AG04450 (cell line): ENCODE measurements around the gene VAT1L. TPM values are rescaled to one million over a fixed set of nuclear protein-coding genes. Genes with fewer than 3 reads are reported as not detected.

Experiments
- CTCF ChIA-PET: fragments of 300-600, 350-600 bp; formaldehyde crosslinking; extraction: SDS; loops from one replicate; lab custom pipeline; 2022; ENCODE audit warnings: antibody characterized with exemption, inconsistent platforms; lab: Charles Lee
- POLR2A ChIA-PET: fragments of 350-600 bp; formaldehyde crosslinking; extraction: SDS; loops from one replicate; lab custom pipeline; 2021; ENCODE audit warnings: antibody characterized with exemption, inconsistent platforms; lab: Yijun Ruan, JAX
- DNase-seq: peaks from one replicate; pipeline ENCODE4 v3.0.0-alpha.2; 2011; ENCODE audit warnings: low read depth, low spot score
- H3K27ac ChIP-seq: one replicate; pipeline ENCODE4 v1.5.1; 2012; ENCODE audit warnings: low read depth, low read length, control low read depth
- H3K27me3 ChIP-seq: one replicate; pipeline ENCODE4 v1.6.0; 2012; ENCODE audit warnings: low read length; ENCODE audit not compliant: control insufficient read depth, insufficient read depth
- H3K4me3 ChIP-seq: 2 replicates; pipeline ENCODE4 v1.5.1; 2011; ENCODE audit warnings: mild to moderate bottlenecking, low read depth, low read length, control low read depth
- H3K9me3 ChIP-seq: 2 replicates; pipeline ENCODE4 v1.5.1; 2012; ENCODE audit warnings: low read length; ENCODE audit not compliant: control insufficient read depth, insufficient read depth
- polyA plus RNA-seq: library from polyadenylated mRNA; depleted of rRNA; stranded (reverse); fragments of >200 nt; gene quantifications from 2 replicates; pipeline ENCODE4 v1.2.3, GENCODE V29; 2011
- TF ChIP-seq, protein P1 (sequence below): IDR thresholded peaks from 2 replicates; pipeline ENCODE4 v1.5.1; 2011; ENCODE audit warnings: low read depth, low read length, control low read depth, inconsistent platforms

Gene VAT1L
- polyA plus RNA-seq, 1 experiment = 128 TPM

GRCh38 chr16:77885571-77886295 lies 97.4 kb downstream of the VAT1L start:
- POLR2A ChIA-PET = interaction anchor here (0.6 kb wide), 1 partner anchor 11 kb away, joined by 5 read pairs; no protein-coding TSS in a partner anchor
- CTCF ChIA-PET = interaction anchor here (1.0 kb wide), 1 partner anchor 11 kb away, joined by 3 read pairs; no protein-coding TSS in a partner anchor
- H3K9me3 ChIP-seq = no peaks in the 10 kb centered on the region
- no peaks in the 10 kb centered on the region for H3K27me3 ChIP-seq
- H3K4me3 ChIP-seq = no peak overlapping the region
- no peak overlapping the region for H3K27ac ChIP-seq
- DNase-seq = no peak
- TF ChIP-seq, protein P1, sequence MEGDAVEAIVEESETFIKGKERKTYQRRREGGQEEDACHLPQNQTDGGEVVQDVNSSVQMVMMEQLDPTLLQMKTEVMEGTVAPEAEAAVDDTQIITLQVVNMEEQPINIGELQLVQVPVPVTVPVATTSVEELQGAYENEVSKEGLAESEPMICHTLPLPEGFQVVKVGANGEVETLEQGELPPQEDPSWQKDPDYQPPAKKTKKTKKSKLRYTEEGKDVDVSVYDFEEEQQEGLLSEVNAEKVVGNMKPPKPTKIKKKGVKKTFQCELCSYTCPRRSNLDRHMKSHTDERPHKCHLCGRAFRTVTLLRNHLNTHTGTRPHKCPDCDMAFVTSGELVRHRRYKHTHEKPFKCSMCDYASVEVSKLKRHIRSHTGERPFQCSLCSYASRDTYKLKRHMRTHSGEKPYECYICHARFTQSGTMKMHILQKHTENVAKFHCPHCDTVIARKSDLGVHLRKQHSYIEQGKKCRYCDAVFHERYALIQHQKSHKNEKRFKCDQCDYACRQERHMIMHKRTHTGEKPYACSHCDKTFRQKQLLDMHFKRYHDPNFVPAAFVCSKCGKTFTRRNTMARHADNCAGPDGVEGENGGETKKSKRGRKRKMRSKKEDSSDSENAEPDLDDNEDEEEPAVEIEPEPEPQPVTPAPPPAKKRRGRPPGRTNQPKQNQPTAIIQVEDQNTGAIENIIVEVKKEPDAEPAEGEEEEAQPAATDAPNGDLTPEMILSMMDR = no peak

DNA sequence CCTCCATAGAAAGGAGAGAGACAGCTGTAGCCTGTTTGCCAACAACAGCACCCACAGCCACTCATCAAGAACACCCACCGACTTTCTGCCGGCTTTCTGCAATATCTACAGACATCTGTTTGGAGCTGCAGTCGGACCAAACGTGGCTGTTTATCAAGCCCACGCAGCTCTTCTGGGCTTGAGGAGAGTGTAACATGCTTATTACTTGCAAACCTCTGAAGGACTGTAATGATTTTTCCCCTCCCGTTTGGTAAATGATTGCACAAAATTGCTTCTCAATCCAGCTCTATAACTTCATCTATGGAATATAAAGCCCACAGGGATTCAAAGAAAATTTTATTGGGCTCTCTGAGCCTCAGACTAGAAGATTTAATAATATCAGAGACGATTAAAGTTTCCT lies 100.5 kb downstream of the VAT1L start:
- H3K27ac ChIP-seq = peak overlapping the region; percentile 13
- DNase-seq = no peak
- H3K27me3 ChIP-seq = no peaks in the 10 kb centered on the region
- H3K9me3 ChIP-seq = no peaks in the 10 kb centered on the region
- POLR2A ChIA-PET = interaction anchor here (1.0 to 1.3 kb wide), 3 partner anchors 10 to 13 kb away, joined by 3 to 14 read pairs (median 14); no protein-coding TSS in a partner anchor
- H3K4me3 ChIP-seq = no peak overlapping the region
- TF ChIP-seq, protein P1 = no peak
- CTCF ChIA-PET = no interaction called here

DNA sequence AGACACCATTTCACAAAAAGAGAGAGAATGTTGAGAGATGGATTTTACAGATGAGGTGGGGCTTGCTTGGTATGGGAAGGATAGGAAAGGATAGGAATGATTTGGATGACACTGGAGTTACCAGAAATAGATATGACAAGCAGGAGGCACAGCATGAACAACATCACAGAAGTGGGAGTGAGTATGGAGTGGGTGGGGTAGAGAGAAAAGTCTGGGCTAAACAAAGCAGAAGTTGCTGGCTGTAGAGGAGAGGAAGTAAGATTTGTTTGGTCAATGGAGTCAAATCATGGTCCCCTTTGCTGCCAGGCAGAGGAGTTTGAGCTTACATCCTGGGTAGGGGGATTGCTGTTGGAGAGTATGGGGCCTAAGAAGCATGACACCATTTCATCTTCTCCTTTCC lies 101.7 kb downstream of the VAT1L start:
- CTCF ChIA-PET = no interaction called here
- POLR2A ChIA-PET = no interaction called here

DNA sequence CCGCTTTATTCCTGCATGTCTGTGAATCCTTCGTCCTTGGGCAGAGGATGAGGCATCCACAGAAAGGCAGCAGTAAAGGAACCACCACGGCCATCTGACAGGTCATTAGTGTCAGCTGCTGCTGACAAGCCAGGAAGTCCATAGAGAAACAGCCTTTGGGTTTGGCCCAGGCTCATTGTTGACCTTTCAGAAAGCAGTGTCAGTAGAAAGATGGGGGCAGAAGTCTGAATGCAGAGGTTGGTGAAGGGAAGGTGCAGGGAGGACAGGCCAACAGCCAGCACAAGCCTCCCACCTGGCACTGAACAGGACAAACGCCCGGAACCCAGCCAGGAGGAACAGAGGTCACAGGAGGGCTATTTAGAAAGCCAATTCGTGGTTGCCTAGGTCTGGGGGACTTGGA lies 105.8 kb downstream of the VAT1L start:
- Histone ChIP-seq H3K27me3 (no peaks in the 10 kb centered on the region), H3K4me3 (no peak overlapping the region), H3K9me3 (no peaks in the 10 kb centered on the region), H3K27ac (no peak overlapping the region)
- no peak for DNase-seq
- ChIA-PET CTCF (no interaction called here), POLR2A (no interaction called here)
- TF ChIP-seq, protein P1 = no peak

More for the DNA sequence above, 101.7 kb downstream of the VAT1L start:
- DNase-seq = no peak
- no peak overlapping the region for H3K4me3 ChIP-seq
- H3K27ac ChIP-seq = no peak overlapping the region
- no peaks in the 10 kb centered on the region for H3K27me3 ChIP-seq
- TF ChIP-seq, protein P1 = no peak
- H3K9me3 ChIP-seq = no peaks in the 10 kb centered on the region

DNA sequence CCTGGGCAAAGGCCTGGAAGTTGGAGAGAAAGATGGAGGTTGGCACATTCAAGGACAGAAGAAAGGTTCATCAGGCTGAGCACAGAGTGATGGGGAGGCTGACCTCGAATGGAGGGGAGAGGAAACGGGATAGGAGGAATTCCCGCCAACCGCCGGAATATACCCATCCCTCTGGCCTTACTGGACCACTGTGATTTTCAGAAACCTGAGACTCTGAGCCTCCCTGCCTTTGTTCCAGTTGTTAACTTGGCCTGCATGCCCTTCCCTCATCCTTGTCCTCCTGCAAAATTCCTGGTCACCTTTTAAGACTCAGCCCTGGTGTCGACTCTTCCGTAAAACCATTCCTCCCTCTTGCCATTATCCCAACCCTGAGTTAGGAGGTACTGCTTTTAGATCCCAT lies 107.6 kb downstream of the VAT1L start:
- no peak overlapping the region for H3K4me3 ChIP-seq
- H3K27ac ChIP-seq = no peak overlapping the region
- POLR2A ChIA-PET = no interaction called here
- no peaks in the 10 kb centered on the region for H3K9me3 ChIP-seq
- TF ChIP-seq, protein P1 = no peak
- DNase-seq = no peak
- no peaks in the 10 kb centered on the region for H3K27me3 ChIP-seq
- CTCF ChIA-PET = no interaction called here
